ENCODE results near the gene BARD1.

GRCh38 chr2:214676421-214677089 is 132.9 kb downstream of the BARD1 start:
- TF ChIP-seq, protein P1, sequence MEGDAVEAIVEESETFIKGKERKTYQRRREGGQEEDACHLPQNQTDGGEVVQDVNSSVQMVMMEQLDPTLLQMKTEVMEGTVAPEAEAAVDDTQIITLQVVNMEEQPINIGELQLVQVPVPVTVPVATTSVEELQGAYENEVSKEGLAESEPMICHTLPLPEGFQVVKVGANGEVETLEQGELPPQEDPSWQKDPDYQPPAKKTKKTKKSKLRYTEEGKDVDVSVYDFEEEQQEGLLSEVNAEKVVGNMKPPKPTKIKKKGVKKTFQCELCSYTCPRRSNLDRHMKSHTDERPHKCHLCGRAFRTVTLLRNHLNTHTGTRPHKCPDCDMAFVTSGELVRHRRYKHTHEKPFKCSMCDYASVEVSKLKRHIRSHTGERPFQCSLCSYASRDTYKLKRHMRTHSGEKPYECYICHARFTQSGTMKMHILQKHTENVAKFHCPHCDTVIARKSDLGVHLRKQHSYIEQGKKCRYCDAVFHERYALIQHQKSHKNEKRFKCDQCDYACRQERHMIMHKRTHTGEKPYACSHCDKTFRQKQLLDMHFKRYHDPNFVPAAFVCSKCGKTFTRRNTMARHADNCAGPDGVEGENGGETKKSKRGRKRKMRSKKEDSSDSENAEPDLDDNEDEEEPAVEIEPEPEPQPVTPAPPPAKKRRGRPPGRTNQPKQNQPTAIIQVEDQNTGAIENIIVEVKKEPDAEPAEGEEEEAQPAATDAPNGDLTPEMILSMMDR (conservative IDR thresholded peaks at IDR 0.05 in 1 of 2, IDR thresholded peaks at IDR 0.05 in 1 of 2; ENCODE audit: extremely low read depth in 1 of 2, insufficient read depth in 1 of 2, low read depth in 1 of 2, low read length in 2 of 2), result no peak
- TF ChIP-seq EZH2 (IDR thresholded peaks at IDR 0.05; ENCODE audit: borderline replicate concordance, low read length), result no peak
